Ramos (cell line): Measurements from ENCODE around the gene LDLRAD4.

Experiments used
- in situ Hi-C: fragments of 300-500 bp; cut with MboI; formaldehyde crosslinking; loops from one replicate; pipeline ENCODE4 v1.14.3; 2022; ENCODE audit warnings: low sequenced_read_pairs; ENCODE audit not compliant: unreplicated experiment

The LDLRAD4 gene

GRCh38 chr18:13437034-13437433, 218.5 kb downstream of the LDLRAD4 start:
- in situ Hi-C loops: no loop called here

GRCh38 chr18:13437796-13438506, 219.4 kb downstream of the LDLRAD4 start:
- in situ Hi-C loops: no loop called here

- in situ Hi-C loops: no loop called here
These were observed 220.0 kb downstream of the LDLRAD4 start for GRCh38 chr18:13438507-13439056.

- in situ Hi-C loops: no loop called here
These were observed 220.9 kb downstream of the LDLRAD4 start for GRCh38 chr18:13439461-13439860.

- in situ Hi-C loops: no loop called here
These were observed 222.0 kb downstream of the LDLRAD4 start for GRCh38 chr18:13440277-13441248.

GRCh38 chr18:13441736-13442135, 223.2 kb downstream of the LDLRAD4 start:
- in situ Hi-C loops: no loop called here

GRCh38 chr18:13442451-13442850, 223.9 kb downstream of the LDLRAD4 start:
- in situ Hi-C loops: no loop called here

GRCh38 chr18:13443552-13443951, 225.0 kb downstream of the LDLRAD4 start:
- in situ Hi-C loops: no loop called here

- in situ Hi-C loops: no loop called here
These were observed 226.1 kb downstream of the LDLRAD4 start for GRCh38 chr18:13444430-13445240.

- in situ Hi-C loops: no loop called here
These were observed 226.8 kb downstream of the LDLRAD4 start for GRCh38 chr18:13445241-13445897.

- in situ Hi-C loops: no loop called here
These were observed 227.5 kb downstream of the LDLRAD4 start for GRCh38 chr18:13446024-13446423.

- in situ Hi-C loops: no loop called here
These were observed 228.3 kb downstream of the LDLRAD4 start for GRCh38 chr18:13446610-13447461.

- in situ Hi-C loops: no loop called here
These were observed 229.2 kb downstream of the LDLRAD4 start for GRCh38 chr18:13447621-13448334.

- in situ Hi-C loops: no loop called here
These were observed 229.8 kb downstream of the LDLRAD4 start for GRCh38 chr18:13448335-13448795.

- in situ Hi-C loops: loop anchor here (10.0 kb wide), 1 partner anchor 265 kb away; no protein-coding TSS in a partner anchor
These were observed 231.1 kb downstream of the LDLRAD4 start for GRCh38 chr18:13449651-13450050.

GRCh38 chr18:13450289-13451212, 232.0 kb downstream of the LDLRAD4 start:
- in situ Hi-C loops: loop anchor here (10.0 kb wide), 1 partner anchor 264 kb away; no protein-coding TSS in a partner anchor

- in situ Hi-C loops: loop anchor here (10.0 kb wide), 1 partner anchor 264 kb away; no protein-coding TSS in a partner anchor
These were observed 232.6 kb downstream of the LDLRAD4 start for GRCh38 chr18:13451213-13451540.
